ENCODE results near the gene KRT14. TPM values are rescaled to one million over a fixed set of nuclear protein-coding genes. Genes with fewer than 3 reads are reported as not detected.

KRT14 gene
- total RNA-seq, 1 experiment from 2014 or later: not detected

DNA sequence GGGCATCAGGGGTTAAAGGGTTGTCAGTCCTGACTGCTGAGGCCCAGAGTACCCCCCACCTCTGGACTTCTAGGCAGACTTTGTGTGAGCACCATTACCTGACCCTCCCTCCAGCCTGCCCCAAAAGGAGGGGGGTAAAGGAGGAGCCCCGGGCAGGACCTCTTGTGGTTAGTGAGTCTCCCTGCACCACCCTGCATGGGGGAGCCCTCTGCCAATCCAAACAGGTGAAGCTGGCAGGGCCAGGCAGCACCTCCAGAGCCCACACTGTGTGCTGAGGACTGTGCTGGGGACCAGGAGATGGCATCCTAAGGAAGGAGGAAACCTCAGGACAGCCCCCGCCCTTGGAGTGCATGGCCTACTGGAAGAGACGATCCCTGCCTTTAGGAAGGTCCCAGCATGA, 2.6 kb upstream of the KRT14 start:
- Histone ChIP-seq H3K9me3 (ENCODE audit: control insufficient read depth, low read depth, low read length) (no peaks in the 10 kb centered on the region), H3K79me1 (ENCODE audit: insufficient read depth, low read depth, low read length, poor library complexity, severe bottlenecking) (no peaks in the 10 kb centered on the region), H3K4me2 (ENCODE audit: insufficient read depth, insufficient read length, low read length) (no peak overlapping the region), H3K4me1 (ENCODE audit: insufficient read depth, low read length) (no peaks in the 10 kb centered on the region), H4K5ac (ENCODE audit: insufficient read length, low read depth, low read length) (no peak overlapping the region), H2BK12ac (ENCODE audit: insufficient read length, low read depth, low read length) (no peak overlapping the region), H2BK15ac (ENCODE audit: low read depth, low read length) (no peak overlapping the region), H2AK5ac (ENCODE audit: insufficient read length, low read length) (no peak overlapping the region), H3K23me2 (ENCODE audit: insufficient read length, low read depth, low read length, poor library complexity, severe bottlenecking) (no peaks in the 10 kb centered on the region), H3K79me2 (ENCODE audit: insufficient read depth, low read length) (no peaks in the 10 kb centered on the region; the same call in 1 of the 2 replicates), H2BK120ac (ENCODE audit: low read depth, low read length, poor library complexity, severe bottlenecking) (no peak overlapping the region), H3K27me3 (ENCODE audit: insufficient read depth, low read length) (no peaks in the 10 kb centered on the region), H4K8ac (replicated peaks; ENCODE audit: insufficient read length, low read depth, low read length) (no peak overlapping the region), H3K56ac (ENCODE audit: insufficient read length, low read depth, low read length) (no peak overlapping the region), H3K9ac (ENCODE audit: extremely low read depth, insufficient read length, low read length) (no peak overlapping the region), H4K20me1 (ENCODE audit: control insufficient read depth, insufficient read depth, insufficient read length) (no peaks in the 10 kb centered on the region), H3K14ac (ENCODE audit: insufficient read depth, low read length) (no peak overlapping the region), H3K18ac (ENCODE audit: insufficient read length, low read depth, low read length) (no peak overlapping the region), H4K91ac (ENCODE audit: insufficient read length, low read depth, low read length) (no peak overlapping the region), H2BK20ac (ENCODE audit: low read depth, low read length, poor library complexity, severe bottlenecking) (no peak overlapping the region), H3T11ph (ENCODE audit: low read length) (no peak overlapping the region), H3K27ac (ENCODE audit: insufficient read length, low read depth, low read length) (no peak overlapping the region), H3K23ac (ENCODE audit: insufficient read length, low read depth, low read length) (no peak overlapping the region), H2AFZ (ENCODE audit: low read length) (no peak overlapping the region), H2BK5ac (ENCODE audit: insufficient read length, low read length) (no peak overlapping the region), H3K4ac (ENCODE audit: low read depth, low read length) (no peak overlapping the region)
- Mint-ChIP-seq H3K4me3 (no peak overlapping the region), H3K4me1 (peaks cover 12 to 21% of the 10 kb centered on the region in 2 experiments), H3K27me3 (ENCODE audit: low read depth) (peaks cover 4% of the 10 kb centered on the region), H3K36me3 (ENCODE audit: insufficient read depth in 1 of 3, low read depth in 3 of 3) (no peaks in the 10 kb centered on the region), H3K9me3 (no peaks in the 10 kb centered on the region), H3K27ac (no peak overlapping the region; a peak in 1 of 7 replicates)
- TF ChIP-seq, protein P1, sequence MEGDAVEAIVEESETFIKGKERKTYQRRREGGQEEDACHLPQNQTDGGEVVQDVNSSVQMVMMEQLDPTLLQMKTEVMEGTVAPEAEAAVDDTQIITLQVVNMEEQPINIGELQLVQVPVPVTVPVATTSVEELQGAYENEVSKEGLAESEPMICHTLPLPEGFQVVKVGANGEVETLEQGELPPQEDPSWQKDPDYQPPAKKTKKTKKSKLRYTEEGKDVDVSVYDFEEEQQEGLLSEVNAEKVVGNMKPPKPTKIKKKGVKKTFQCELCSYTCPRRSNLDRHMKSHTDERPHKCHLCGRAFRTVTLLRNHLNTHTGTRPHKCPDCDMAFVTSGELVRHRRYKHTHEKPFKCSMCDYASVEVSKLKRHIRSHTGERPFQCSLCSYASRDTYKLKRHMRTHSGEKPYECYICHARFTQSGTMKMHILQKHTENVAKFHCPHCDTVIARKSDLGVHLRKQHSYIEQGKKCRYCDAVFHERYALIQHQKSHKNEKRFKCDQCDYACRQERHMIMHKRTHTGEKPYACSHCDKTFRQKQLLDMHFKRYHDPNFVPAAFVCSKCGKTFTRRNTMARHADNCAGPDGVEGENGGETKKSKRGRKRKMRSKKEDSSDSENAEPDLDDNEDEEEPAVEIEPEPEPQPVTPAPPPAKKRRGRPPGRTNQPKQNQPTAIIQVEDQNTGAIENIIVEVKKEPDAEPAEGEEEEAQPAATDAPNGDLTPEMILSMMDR (conservative IDR thresholded peaks at IDR 0.05): no peak
- WGBS (ENCODE audit: extremely low coverage, insufficient read length, low lambda C conversion rate): no CpG with 5 or more reads among the region's 3 CpGs
- no peak for DNase-seq

All from H9 (cell line).